NCI-H1417 (cell line): ENCODE data around the gene TJP3.
"Not testable (repeated sequence)": the region's sequence is repeated elsewhere in the genome, so short reads cannot be mapped to it uniquely, and the experiment has no call there.

Source experiments
- DNase-seq, 3 experiments: peaks; one replicate each; lab custom pipeline; 2025; lab: John Stamatoyannopoulos, UW

Gene TJP3

GRCh38 chr19:3708207-3708931 lies at the start of gene TJP3:
TJP3 (plus strand) TSS chr19:3708384; CDS start chr19:3728433, 20,049 bp downstream.
- peak in 2 of 3 experiments; percentile 28 to 41 for DNase-seq

GRCh38 chr19:3658870-3659745 lies 49.1 kb upstream of the TJP3 start:
- DNase-seq, result no peak

GRCh38 chr19:3659746-3660112 lies 48.5 kb upstream of the TJP3 start:
- no peak for DNase-seq

- DNase-seq, result no peak
These were observed 47.5 kb upstream of the TJP3 start for GRCh38 chr19:3660493-3661219.

- no peak for DNase-seq
These were observed 46.6 kb upstream of the TJP3 start for GRCh38 chr19:3661284-3662238.

GRCh38 chr19:3663838-3664237 lies 44.3 kb upstream of the TJP3 start:
- DNase-seq, result no peak

- no peak for DNase-seq
These were observed 43.1 kb upstream of the TJP3 start for GRCh38 chr19:3664879-3665642.

GRCh38 chr19:3665681-3666544 lies 42.3 kb upstream of the TJP3 start:
- peak; percentile 21 to 60 (median 40) for DNase-seq

GRCh38 chr19:3666545-3666856 lies 41.7 kb upstream of the TJP3 start:
- not testable (repeated sequence) for DNase-seq

GRCh38 chr19:3667037-3667638 lies 41.0 kb upstream of the TJP3 start:
- no peak for DNase-seq

GRCh38 chr19:3667766-3668165 lies 40.4 kb upstream of the TJP3 start:
- no peak for DNase-seq

GRCh38 chr19:3668331-3669081 lies 39.7 kb upstream of the TJP3 start:
- no peak for DNase-seq

GRCh38 chr19:3669082-3669946 lies 38.9 kb upstream of the TJP3 start:
- DNase-seq, result no peak

GRCh38 chr19:3669947-3670795 lies 38.0 kb upstream of the TJP3 start:
- DNase-seq, result no peak

GRCh38 chr19:3670796-3671679 lies 37.1 kb upstream of the TJP3 start:
- DNase-seq, result no peak
